ENCODE results near the gene IER5L.
"Not testable (repeated sequence)": the region's sequence is repeated elsewhere in the genome, so short reads cannot be mapped to it uniquely, and the experiment has no call there.

The IER5L gene

DNA sequence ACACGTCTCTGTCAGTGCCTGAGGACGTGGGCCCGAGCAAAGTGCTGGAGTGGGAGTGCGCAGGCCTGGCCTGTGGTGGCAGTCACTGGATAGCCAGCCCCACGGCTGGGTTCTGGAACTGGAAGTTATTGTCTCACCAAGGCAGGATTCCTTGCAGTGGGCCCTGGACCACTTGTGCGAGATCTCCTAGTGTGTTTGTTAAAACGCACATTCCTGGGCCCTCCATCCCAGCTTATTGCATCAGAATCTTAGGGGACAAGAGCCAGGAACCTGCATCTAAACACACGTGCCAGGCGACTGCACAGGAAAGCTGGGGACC is 40.0 kb downstream of the IER5L start:
- DNase-seq: no peak

DNA sequence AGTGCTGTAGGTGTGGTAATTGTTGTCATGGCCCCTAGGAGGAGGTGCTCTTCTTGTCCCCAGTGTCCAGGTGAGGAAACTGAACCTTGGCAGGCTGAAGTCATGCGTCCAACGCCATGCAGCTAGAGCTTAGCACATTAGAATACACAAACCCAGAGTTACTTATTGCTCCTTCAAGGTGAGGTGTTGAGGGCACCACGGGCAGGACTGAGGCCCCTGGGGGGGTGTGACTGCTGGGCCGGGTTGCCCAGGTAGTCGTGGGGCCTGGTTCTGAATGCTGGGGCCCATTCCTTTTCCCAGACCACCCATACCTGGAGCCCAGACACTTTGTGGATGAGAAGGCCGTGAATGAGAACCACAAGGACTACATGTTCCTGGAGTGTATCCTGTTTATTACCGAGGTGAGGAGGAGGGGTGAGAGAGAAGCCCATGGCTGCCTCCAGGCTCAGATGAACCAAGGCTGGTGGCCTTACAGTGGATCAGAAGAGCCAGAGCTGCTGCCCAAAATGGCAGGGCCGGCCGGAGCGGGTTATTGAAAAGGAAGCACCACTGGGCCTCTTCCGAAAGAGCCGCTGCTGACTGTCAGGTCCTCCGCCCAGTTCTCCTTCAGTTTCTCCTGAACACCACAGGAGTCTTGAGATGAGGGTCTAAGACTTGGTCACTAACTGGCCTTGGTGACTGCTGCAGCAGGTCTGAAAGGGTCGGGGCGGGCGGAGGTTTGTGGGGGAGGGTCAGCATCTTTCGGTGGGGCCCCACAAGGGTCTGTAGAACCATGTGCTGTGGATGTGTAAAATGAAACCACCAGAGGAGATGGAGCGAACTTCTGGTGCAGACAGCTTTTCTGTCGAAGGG is 40.5 kb downstream of the IER5L start:
- no peak for DNase-seq

DNA sequence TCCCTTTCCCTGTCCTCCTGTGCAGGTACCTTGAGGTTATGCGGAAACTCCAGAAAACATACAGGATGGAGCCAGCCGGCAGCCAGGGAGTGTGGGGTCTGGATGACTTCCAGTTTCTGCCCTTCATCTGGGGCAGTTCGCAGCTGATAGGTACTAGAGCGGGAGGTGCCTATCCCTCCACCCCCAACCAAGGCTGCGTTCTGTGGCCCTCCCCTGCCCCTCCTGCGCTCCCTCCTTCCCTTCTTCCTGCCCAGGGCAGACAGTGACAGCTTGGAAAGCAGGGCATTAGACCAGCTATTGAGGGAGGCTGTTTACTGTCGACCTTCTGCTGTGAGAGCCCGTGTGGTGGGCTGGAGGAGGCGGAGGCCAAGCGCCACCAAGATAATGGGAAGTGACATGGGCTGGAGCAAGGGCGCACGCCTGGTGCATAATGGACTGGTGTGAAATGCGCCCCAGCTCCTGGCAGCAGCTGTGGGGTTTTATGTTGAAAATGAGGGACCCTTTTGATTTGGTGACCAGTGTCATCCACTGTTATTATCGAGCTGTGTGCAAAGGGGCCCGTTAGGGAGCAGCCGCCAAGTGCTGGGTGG is 41.5 kb downstream of the IER5L start:
- no peak for DNase-seq

DNA sequence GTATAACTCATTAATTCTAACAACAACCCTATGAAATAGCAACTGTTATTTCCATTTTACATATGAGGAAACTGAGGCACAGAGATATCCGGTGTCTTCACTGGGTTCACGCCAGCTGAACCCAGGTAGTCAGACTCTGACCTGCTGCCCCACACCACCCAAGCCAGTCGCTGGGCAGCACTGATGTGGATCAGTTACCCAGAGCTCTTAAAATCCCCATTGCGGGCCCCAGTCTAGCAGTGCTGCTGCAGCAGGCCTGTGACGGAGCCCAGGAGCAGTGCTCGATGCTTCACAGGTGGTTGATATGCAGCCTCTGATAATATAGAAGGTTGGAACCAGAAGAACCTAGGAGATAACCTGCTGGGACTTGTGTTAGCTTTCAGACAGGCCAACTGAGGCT is 42.6 kb downstream of the IER5L start:
- no peak for DNase-seq

DNA sequence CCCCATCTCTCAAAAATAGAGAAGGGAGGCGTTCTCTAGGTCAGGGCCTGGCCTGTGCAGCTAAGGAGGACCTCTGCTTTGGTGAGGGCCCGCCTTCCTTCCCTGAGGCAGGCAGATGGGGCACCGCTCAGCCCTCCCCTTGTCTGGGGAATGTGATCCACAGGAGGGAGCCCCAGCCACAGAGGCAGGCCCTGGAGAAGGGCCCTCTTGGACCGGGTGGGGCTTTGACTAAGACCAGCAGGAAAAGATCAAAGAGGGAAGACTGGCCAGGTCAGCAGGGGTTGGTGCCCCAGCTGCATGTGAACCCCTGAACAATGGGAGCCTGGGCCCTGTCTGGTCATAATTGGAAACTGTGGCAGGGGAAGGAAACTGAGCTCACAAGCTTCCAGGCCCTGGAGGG is 45.0 kb downstream of the IER5L start:
- DNase-seq: no peak

DNA sequence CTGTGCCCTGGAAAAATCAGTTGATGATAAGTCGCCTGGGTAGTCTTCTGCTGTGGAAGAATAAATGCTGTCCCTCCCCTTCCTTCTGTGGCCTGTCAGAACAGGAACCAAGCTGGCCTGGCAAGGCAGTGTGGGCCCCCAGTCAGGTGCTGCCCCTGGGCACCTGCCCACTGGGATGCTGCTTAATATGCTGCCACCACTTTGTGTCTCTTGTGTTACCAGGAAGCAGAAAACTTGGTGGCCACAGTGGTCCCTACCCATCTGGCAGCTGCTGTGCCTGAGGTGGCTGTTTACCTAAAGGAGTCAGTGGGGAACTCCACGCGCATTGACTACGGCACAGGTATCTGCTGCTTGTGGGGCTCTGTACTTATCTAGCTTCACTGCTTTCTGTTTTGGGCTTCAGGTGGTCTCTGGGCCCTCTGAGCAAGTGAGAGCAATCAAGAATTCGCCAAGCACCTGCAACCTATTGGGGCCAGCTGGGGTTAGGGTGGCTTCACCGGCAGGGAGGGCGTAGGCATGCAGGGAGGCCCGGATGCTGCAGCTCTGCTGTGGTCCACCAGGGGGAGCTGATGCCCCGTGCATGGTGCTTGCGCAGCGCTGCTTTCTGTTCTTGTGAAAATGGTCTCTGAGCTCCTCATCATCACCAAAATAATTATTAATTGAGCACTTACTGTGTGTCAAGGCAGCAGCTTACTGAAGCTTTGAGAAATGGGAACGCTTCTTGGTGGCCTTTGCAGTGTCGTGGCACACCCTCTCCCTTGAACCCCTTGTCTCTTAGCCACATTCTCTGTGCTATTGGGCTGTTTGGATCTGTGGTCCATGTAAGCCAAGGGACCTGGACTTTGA is 46.5 kb downstream of the IER5L start:
- DNase-seq: peak; percentile 74

DNA sequence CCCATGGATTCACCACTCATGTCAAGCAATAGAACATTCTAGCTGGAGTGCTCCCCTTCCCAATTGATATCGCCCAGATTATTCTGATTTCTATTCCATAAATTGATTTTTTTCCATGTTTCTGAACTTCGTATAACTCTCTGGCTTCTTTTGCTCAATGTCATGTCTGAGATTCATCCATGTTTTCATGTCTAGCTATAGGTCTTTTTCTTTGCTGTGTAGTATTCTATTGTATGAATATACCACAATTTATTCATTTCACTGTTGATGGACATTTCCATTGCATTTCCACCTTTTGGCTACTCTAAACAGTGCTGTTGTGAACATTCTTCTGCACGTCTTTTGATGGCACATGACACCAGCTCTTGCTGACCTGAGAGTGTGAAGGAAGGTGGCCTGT is 47.3 kb downstream of the IER5L start:
- no peak for DNase-seq

DNA sequence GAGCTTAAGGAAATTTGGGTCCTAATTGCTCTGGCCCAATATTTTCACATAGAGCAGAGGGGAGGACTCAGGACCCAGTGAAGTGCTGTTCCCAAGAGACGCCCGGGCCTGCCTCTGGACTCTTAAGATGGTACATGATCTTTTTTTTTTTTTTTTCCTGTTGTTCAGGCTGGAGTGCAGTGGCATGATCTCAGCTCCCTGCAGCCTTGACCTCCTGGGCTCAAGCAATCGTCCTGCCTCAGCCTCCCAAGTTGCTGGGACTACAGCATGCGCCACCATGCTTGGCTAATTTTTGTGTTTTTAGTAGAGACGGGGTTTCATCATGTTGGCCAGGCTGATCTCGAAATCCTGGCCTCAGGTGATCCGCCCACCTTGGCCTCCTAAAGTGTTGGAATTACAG is 47.8 kb downstream of the IER5L start:
- DNase-seq: not testable (repeated sequence)

DNA sequence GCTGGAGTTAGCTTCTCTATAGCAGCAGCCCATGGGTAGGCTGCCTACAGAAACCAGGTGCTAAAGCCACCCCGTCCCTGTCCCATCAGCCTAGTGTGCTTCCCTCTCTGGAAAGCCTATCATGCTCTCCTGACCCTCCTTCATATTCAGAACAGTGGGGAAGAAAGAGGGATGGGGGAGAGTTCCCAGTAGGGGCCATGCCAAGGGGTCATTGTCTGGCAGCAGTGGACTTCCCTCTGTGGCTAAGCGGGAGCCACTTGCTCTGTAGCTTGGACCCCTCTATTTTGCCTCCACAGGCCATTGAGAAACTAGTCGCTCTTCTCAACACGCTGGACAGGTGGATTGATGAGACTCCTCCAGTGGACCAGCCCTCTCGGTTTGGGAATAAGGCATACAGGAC is 49.4 kb downstream of the IER5L start:
- DNase-seq: no peak

DNA sequence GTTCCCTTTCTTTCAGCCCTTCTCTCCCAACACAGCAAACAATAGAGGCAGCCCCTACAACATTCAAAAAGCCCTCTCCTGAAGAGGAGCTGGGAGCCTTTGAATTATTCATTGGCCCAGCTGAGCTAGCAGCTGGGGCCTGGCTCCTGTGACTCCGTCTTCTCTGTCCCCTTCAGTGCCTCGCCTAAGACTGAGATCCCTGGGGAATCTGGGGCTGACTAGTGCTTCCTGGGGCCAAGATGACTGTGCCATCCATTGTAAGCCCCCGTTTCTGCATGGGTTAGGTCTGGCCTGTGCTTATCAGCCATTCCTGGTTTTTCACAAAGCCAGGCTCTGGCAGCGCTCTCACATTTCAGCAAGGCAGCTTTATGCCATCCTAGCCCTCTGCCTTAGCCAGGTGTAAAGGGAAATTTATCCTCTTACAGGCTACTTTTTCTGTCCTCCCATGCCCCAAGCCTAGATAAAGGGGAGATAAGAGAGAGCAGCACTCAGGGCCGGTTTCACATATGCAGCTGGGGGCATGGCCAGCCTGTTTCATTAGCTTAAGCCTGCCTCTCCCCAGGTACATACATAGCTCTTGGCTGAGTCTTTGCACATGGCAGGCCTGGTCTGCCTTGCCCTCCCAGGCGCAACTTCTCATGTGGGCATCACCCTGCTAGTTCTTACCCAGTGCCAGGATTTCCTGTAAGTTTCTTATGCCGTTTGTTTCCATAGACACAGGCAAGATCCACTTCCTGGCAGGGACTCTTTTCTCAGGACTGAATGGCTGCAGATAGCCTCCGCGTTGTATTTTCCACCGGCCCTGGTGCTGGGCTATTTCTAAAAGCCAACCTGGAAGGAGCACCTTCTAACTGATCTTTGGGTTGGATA is 51.1 kb downstream of the IER5L start:
- DNase-seq: no peak

Data from effector CD8-positive, alpha-beta T cell (primary cell).